Ishikawa (cell line): ENCODE measurements around the gene NBR1.

Experiments used
- EGR1 ChIP-seq: IDR thresholded peaks from 2 replicates; pipeline ENCODE4 v1.6.1; 2012
- MAX ChIP-seq: IDR thresholded peaks from 2 replicates; pipeline ENCODE4 v1.6.1; 2012
- NFIC ChIP-seq: IDR thresholded peaks from 2 replicates; pipeline ENCODE4 v1.6.1; 2012
- RAD21 ChIP-seq: IDR thresholded peaks from 2 replicates; pipeline ENCODE4 v1.6.1; 2012; ENCODE audit warnings: low read depth
- REST ChIP-seq: IDR thresholded peaks from 2 replicates; pipeline ENCODE4 v1.6.1; 2012; ENCODE audit warnings: low read depth, mild to moderate bottlenecking
- YY1 ChIP-seq: IDR thresholded peaks from 2 replicates; pipeline ENCODE4 v1.6.1; 2012; ENCODE audit warnings: low read depth

GRCh38 chr17:43135454-43135819 is 35.6 kb upstream of the NBR1 start:
- no peak for TF ChIP-seq MAX
- no peak for TF ChIP-seq YY1
- TF ChIP-seq EGR1: no peak
- no peak for TF ChIP-seq REST
- no peak for TF ChIP-seq NFIC
- TF ChIP-seq RAD21: no peak
